Muscle layer of duodenum (tissue), 2 donors: ENCODE results near the gene NOL8.

Source experiments
- H3K27ac ChIP-seq: one replicate; pipeline ENCODE4 v1.7.0; 2013; ENCODE audit warnings: mild to moderate bottlenecking, low read length
- H3K27me3 ChIP-seq: one replicate; pipeline ENCODE4 v1.7.0; 2013; ENCODE audit warnings: low read depth, mild to moderate bottlenecking, control low read depth, low read length
- H3K36me3 ChIP-seq, 2 donors: one replicate each; pipeline ENCODE4 v1.7.0; 2013; ENCODE audit warnings: low read length in 2 of 2, control low read depth in 1 of 2, mild to moderate bottlenecking in 1 of 2; ENCODE audit not compliant: insufficient read depth in 2 of 2, control insufficient read depth in 1 of 2
- H3K4me1 ChIP-seq, 2 donors: one replicate each; pipeline ENCODE4 v1.7.0; 2013; ENCODE audit warnings: low read length in 2 of 2, mild to moderate bottlenecking in 2 of 2, control low read depth in 1 of 2, moderate library complexity in 1 of 2; ENCODE audit not compliant: insufficient read depth in 2 of 2, control insufficient read depth in 1 of 2
- H3K4me3 ChIP-seq, 2 donors: one replicate each; pipeline ENCODE4 v1.7.0; 2013; ENCODE audit warnings: low read length in 2 of 2, low read depth in 1 of 2, mild to moderate bottlenecking in 1 of 2
- H3K9me3 ChIP-seq, 2 donors: one replicate each; pipeline ENCODE4 v1.7.0; 2013; ENCODE audit warnings: low read length in 2 of 2, control low read depth in 1 of 2, mild to moderate bottlenecking in 1 of 2; ENCODE audit not compliant: control insufficient read depth in 1 of 2
- donor health status: healthy.

NOL8 gene

DNA sequence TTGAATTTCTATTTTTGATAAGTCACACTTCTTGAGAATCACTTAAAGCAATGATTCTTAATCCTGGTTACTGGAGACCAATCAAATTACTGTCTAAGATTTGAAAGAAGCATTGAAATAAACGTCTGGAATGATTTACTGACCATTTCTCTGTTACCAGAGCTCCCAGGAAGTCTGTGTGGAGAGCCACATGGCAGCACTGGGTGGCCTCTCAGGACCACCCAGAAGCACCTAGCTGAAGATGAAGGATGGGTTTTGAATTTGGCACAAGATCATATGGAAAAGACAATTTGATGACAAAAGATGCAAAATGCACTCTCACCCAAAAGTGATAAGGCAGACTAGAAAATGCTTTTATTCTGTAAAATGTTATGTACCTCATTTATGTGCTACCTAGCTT is 62.0 kb downstream of the NOL8 start:
- H3K4me3 ChIP-seq: no peak overlapping the region
- no peaks in the 10 kb centered on the region for H3K27me3 ChIP-seq
- H3K4me1 ChIP-seq: no peaks in the 10 kb centered on the region
- peaks cover 67 to 97% of the 10 kb centered on the region in 2 donors for H3K36me3 ChIP-seq
- no peaks in the 10 kb centered on the region for H3K9me3 ChIP-seq
- no peak overlapping the region for H3K27ac ChIP-seq

DNA sequence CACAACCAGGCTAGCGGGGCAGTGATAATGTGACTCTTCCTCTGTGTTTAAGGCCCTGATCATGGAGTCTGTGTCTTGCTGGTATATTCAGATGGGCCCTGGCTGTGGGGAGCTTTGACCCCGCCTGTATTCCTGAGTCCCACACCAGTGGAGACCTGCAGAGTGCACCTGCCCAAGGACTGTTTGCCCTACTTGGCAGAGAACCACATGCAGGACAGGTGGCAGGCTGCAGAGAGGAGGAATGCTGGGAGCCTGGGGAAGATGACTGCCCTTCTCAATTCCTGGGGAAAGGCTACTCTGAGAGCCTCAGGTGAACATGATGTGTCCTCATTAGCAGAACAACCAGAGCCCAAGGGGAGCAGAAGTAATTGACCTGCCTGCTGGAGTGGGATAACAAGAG is 67.8 kb downstream of the NOL8 start:
- Histone ChIP-seq H3K9me3 (no peaks in the 10 kb centered on the region), H3K4me1 (no peaks in the 10 kb centered on the region), H3K4me3 (no peak overlapping the region), H3K27me3 (no peaks in the 10 kb centered on the region), H3K36me3 (peaks cover 59 to 94% of the 10 kb centered on the region in 2 donors), H3K27ac (no peak overlapping the region)

DNA sequence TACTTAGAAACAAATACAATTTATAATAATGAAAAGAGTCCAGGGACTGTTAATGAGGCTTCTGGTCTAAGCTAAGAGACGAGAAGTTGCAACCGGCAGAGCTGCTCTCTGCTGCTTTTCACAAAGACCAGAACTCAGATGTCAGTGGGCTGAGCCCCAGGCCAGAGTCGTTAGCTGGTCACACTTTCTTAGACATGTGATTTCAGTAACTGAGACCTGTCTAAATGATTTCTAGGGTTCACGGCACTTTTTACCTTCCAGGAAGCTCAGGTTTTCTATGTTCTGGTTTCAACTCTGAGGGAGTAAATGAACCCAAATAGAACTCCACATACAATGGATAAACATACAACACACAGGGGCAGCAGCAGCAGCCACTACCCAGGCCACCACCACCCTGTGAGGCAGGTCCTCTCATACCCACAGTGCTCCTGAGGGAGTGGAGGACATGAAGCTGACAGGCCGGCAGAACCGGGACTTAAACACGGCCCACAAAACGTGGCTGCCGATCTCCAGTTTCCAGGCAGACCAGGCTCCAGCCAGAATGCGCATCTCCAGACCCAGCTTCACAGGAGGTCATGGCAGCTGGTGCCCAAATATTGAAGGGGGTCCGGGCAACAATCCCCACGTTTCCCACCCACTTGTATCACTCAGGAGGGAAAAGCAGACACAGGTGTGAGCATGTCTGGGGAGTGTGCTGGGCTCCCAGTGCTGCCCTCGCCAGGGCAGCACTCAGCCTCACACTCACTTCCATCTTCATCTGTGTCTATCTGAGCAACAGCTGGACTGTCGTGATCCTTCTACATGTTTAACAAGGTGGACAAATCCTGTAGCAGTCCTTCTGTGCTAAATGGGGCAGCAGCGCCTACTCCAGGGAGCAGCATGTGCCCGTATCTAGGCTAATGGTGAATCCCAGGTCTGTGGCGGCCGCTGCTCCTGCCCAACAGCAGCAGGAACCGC is 70.5 kb downstream of the NOL8 start:
- Histone ChIP-seq H3K36me3 (peaks cover 67 to 91% of the 10 kb centered on the region in 2 donors), H3K27ac (no peak overlapping the region), H3K9me3 (no peaks in the 10 kb centered on the region), H3K27me3 (no peaks in the 10 kb centered on the region), H3K4me3 (no peak overlapping the region), H3K4me1 (no peaks in the 10 kb centered on the region)

DNA sequence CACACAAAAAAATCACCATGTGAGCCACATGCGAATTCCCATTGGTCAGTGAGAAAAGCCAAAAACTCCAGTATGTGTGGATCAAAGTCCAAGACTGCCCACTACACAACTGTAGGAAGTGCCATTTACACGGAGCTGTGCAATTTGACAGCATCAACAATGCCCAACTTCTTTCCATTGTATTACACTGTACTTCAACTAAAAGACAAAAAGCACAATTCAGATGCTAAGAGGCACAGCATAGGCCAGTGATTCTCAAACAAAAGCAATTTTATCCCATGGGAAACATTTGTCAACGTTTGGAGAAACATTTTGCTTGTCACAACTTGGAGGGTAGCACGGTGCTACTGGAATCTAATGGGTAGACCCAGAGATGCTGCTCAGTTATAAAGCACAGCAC is 71.5 kb downstream of the NOL8 start:
- peaks cover 66 to 89% of the 10 kb centered on the region in 2 donors for H3K36me3 ChIP-seq
- no peaks in the 10 kb centered on the region for H3K9me3 ChIP-seq
- no peak overlapping the region for H3K27ac ChIP-seq
- no peaks in the 10 kb centered on the region for H3K4me1 ChIP-seq
- no peak overlapping the region for H3K4me3 ChIP-seq
- no peaks in the 10 kb centered on the region for H3K27me3 ChIP-seq

DNA sequence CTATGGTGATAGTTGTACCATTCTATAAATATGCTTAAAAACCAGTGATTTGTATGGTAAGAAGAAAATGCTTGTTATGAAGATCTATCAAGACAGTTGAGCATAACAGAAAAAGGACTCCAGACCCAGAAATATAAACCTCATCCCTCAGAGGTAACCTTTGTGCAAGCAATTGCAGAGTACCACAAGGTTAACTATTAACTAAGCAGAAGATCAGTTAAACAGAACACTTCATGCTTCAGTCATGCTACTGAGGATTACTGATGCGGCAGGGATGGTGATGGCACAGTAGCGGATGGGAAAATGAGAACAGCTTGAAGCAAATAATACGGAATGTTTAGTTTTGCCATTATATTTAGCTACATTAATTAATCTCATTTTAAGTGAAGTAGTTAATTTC is 77.2 kb downstream of the NOL8 start:
- Histone ChIP-seq H3K27me3 (no peaks in the 10 kb centered on the region), H3K36me3 (peaks cover 74 to 88% of the 10 kb centered on the region in 2 donors), H3K27ac (no peak overlapping the region), H3K4me1 (no peaks in the 10 kb centered on the region), H3K4me3 (no peak overlapping the region), H3K9me3 (no peaks in the 10 kb centered on the region)
